Activated CD8-positive, alpha-beta memory T cell treated with anti-CD3 and anti-CD28 coated beads for 1 hour (primary cell): ENCODE data around the gene LRRC7.

Experiments used
- DNase-seq, 2 donors: peaks; one replicate each; pipeline ENCODE4 v3.0.0-alpha.2; 2020; ENCODE audit warnings: low read depth in 1 of 2; ENCODE audit errors: extremely low read depth in 1 of 2

LRRC7 gene

GRCh38 chr1:69567652-69568420, at the start of gene LRRC7:
LRRC7 (plus strand) TSS chr1:69567922; CDS start chr1:69568640, 718 bp downstream.
- DNase-seq: no peak

- DNase-seq: no peak
Measured at GRCh38 chr1:69519006-69519405, 48.7 kb upstream of the LRRC7 start.

- no peak for DNase-seq
Measured at GRCh38 chr1:69520326-69520725, 47.4 kb upstream of the LRRC7 start.

DNA sequence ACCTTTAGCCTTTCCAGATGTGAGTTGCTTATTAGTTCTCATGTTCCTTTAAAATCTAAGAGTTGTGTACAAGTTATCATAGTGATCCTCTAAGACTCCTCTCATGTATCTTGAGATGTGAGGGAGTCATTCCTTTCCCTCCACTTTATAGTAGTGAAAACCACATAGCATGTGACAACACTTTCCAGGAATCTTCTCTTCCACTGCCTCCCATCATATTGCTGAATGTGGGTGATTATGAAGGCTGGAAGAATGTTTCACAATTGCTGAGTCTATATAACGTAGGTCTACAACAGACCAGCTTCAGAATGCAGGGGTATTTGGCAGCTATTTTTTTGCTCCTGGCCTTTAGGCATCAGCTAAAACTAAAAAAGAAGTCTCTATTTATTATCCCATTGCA, 44.7 kb upstream of the LRRC7 start:
- no peak for DNase-seq

DNA sequence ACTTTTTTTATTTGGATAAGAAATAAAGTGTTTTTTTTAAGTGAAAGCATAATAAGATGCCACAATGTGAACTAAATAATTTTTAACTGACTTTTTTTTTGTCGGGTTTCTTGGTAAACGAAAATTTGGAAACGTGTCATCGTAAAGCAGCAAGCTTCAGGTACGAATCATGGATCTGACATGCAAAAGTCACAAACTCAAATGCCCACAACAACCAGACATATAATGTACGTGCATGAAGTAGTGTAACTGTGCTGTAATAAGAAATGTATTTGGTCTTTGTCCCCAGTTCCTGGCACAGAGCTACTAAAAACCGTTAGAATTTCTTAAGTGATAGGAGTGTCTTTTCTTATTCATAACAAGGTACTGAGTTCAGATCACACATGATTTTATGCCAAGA, 44.3 kb upstream of the LRRC7 start:
- no peak for DNase-seq

DNA sequence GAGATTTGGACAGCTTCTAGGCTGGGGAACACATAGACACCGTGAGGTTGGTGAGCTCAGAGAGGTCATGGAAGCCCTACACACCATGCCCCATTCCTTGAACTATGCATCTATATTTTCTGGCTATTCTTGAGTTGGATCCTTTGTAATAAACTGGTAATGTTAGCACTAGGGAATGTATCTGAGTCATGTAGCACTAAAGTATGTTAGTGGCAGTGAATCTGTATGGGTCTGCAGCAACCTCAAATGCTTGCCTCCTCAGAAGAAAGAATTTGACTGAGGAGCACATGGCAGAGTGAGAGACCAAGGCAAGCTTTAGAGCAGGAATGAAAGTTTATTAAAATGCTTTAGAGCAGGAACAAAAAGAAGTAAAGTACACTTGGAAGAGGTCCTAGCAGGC, 43.7 kb upstream of the LRRC7 start:
- no peak for DNase-seq

DNA sequence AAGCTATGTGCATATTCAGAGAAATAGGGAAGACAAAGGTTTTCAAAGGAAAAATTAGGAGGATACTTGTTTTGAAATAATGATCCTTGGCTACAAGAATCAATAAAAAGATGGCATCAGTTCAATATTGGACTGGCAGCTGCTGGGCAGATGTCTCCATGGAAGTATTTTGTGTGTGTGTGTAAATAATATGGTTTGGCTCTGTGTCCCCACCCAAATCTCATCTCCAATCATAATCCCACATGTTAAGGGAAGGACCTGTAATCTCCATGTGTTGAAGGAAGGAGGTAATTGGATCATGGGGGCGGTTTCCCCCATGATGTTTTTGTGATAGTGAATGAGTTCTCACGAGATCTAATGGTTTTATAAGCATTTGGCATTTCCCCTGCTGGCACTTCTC, 40.4 kb upstream of the LRRC7 start:
- DNase-seq: no peak

DNA sequence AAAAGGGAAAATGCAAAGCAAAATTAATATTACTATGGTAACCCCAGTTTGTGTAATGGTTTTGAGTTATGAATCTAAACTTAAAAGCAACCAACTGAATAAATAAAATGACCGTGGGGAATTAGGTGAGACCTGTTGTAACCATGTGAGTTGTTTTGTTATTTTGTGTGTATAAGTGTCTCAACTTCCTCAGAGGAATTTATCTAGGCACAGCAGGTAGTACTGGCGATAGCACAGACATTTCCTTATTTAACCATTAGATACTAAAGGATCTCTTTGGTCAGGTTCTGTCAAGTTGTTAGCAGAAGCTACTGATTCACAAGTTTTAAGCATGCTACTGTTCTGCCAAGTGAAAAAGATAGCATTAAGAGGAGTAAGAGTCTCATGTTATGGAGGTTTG, 39.3 kb upstream of the LRRC7 start:
- no peak for DNase-seq

- no peak for DNase-seq
Measured at GRCh38 chr1:69533343-69533742, 34.4 kb upstream of the LRRC7 start.

- DNase-seq: no peak
Measured at GRCh38 chr1:69534829-69535228, 32.9 kb upstream of the LRRC7 start.

DNA sequence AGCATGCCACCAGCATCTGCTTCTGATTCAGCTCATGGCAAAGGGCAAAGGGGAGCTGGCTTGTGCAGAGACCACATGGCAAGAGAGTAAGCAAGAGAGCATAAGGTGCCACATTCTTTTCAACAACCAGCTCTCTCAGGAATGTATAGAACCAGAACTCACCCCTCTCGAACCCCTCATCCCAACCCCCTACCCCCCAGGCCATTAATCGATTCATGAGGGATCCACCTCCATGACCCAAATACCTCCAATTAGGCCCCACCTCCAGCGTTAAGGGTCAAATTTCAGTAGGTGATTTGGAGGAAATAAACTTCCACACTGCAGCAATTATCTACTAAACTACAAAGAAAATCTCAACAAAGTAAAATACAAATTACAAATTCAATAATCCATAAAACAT, 32.2 kb upstream of the LRRC7 start:
- no peak for DNase-seq

DNA sequence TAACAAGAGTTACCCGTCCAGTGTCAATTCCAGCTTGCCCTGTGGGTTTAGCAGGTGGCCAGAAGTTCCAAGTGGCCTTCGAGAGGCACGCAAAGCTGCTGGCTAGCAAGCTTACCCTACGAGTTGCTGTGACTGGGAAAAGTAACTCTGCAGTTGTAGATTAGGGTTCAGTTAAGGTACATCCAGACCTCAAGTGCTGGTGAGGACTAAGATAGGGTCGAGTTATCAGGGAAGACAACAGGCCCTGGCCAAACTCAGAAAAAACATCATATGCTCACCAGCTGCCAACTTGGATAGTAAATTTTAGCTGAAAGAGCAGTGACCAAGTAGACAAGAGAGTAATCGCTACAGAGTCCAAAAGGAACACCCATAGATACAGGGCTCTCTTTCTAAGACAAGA, 27.7 kb upstream of the LRRC7 start:
- DNase-seq: no peak

GRCh38 chr1:69551476-69552324, 16.0 kb upstream of the LRRC7 start:
- no peak for DNase-seq

DNA sequence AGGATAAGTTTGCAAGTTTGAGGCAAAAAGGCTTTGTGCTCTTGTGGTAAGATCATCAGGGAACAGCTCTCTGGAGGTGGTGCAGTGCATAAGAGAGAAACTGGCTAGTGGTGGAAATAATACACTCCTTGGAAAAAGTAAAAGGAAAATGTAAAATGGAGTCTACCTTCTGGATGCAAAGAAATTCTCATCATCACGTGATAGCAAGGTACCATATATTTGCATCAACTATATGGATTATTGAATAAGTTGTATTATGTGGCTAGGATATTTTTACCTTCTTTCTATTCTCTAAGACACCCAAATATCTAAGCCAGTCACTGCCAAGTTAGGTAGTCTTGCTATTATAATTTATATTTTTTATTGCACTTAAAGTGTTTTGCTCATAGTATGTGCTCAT, 14.0 kb upstream of the LRRC7 start:
- no peak for DNase-seq

DNA sequence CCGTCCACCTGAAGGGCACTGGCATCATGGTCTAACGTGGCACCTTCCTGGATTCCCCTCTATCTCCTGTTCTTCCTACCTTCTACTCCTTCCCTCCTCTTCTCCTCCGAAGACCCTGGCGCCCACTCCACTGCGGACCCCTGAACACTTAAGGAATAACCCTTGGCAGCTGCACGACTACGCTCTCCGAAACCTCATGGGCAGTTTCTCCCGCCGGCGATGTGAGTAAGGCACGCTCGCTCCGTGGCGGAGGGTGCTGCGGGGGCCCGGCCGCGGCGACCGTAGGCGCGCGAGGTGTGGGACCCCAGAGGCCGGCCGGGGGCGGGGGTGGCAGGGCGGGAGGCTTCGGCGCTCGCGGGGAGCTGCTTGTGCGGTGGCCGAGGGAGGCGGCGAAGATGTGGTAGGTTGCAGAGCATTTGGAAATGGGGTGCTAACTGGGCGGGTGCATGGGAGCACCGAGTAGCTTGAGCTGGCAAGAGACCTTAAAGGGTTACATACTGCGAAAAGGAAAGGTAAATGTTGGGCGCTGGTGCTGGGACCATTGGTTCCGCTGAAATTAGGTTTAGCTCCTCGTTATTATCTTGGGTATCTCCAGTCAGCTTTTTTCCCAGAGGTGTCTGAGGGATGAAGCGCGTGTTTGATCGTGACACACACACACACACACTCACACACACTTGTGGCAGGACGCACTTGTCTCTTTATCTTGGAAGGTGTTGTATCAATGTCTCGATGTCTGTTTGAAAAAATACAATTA, 876 bp downstream of the LRRC7 start:
- no peak for DNase-seq

DNA sequence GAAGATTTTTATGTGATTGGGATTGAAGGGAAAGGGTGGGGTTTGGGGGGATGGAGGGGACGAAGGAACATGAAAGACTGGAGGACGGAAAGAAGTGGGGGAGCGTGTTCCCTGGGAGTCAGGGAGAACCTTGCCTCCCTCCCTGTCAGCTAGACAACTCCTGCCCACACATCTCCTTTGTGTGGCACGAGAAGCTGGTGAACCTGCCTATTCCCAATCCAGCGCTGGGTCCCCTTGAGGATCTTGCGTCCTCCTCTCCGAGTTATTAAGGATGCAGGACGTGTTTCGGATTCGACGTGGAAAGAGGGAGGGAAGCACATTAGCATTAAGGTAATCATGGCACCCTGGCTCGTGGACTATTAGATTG, 1.4 kb downstream of the LRRC7 start:
- DNase-seq: no peak

- no peak for DNase-seq
Measured at GRCh38 chr1:69569576-69570328, 2.0 kb downstream of the LRRC7 start.

GRCh38 chr1:69570356-69570755, 2.6 kb downstream of the LRRC7 start:
- DNase-seq: no peak

DNA sequence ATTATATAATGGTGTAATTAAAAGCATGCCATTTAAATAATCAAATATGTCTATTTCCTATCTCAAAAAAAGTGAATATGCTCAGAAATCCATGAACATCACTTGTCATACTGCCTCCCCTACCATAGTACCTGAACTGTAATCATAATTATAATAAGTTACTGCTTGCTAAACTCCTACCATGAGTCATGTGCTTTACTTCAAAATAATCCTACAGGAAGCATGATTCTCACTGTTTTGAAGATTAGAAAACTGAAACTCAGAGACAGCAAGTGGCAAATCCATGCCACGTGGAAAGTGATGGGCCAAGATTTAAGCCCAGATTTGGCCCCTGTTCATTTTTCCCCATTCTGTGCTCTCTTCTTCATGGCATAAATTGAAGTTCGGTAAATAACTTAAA, 5.2 kb downstream of the LRRC7 start:
- no peak for DNase-seq

DNA sequence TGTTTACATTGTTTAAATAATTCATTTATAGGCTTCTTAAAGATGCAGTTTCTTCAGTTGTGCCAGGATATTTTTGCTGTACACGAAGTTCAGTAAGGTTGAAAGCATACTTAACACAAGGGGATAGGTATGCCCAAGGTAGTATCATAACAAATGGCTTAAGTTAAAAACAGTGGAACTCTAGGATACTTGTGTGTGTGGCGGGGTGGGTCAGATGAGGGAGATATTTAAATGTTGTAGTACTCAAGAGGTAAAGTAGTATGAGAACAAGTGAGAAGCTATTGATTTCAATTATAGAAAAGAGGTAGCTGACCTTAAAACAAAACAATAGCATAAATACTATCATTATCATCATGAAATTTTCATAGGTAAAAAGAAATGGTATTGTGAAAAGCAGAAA, 6.2 kb downstream of the LRRC7 start:
- no peak for DNase-seq

DNA sequence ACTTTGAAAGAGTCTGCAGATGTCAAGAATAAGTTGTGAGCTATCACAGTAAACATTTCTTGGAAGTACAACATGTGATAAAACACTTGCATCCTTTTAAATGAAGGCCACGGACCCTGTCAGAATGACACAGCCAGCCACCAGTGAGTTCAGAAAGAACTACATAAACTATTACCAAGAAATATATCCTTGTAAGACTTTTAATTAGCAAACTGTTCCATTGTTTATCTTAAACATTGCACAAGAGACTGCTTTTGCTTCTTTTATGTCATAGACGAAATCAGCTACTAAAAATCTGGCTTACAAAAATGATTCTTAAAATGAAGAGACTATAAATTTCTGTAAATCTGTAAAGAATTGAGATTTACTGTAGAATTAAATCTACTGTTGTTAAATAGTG, 17.9 kb downstream of the LRRC7 start:
- DNase-seq: no peak
